GM18502 (cell line): ENCODE results near the gene GMPPA.

ENCODE experiments used
- ATAC-seq: cut with Tn5 transposase; IDR thresholded peaks from one replicate; pipeline ENCODE4 v1.9.1; 2021; ENCODE audit warnings: mild to moderate bottlenecking; ENCODE audit not compliant: unreplicated experiment, poor library complexity

Gene GMPPA

DNA sequence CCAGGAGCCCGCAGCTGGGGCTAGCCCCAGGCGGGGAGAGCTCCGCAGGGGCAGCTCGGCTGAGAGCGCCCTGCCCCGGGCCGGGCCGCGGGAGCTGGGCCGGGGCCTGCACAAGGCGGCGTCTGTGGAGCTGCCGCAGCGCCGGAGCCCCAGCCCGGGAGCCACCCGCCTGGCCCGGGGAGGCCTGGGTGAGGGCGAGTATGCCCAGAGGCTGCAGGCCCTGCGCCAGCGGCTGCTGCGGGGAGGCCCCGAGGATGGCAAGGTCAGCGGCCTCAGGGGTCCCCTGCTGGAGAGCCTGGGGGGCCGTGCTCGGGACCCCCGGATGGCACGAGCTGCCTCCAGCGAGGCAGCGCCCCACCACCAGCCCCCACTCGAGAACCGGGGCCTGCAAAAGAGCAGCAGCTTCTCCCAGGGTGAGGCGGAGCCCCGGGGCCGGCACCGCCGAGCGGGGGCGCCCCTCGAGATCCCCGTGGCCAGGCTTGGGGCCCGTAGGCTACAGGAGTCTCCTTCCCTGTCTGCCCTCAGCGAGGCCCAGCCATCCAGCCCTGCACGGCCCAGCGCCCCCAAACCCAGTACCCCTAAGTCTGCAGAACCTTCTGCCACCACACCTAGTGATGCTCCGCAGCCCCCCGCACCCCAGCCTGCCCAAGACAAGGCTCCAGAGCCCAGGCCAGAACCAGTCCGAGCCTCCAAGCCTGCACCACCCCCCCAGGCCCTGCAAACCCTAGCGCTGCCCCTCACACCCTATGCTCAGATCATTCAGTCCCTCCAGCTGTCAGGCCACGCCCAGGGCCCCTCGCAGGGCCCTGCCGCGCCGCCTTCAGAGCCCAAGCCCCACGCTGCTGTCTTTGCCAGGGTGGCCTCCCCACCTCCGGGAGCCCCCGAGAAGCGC, 15.0 kb upstream of the GMPPA start:
- no peak for ATAC-seq

DNA sequence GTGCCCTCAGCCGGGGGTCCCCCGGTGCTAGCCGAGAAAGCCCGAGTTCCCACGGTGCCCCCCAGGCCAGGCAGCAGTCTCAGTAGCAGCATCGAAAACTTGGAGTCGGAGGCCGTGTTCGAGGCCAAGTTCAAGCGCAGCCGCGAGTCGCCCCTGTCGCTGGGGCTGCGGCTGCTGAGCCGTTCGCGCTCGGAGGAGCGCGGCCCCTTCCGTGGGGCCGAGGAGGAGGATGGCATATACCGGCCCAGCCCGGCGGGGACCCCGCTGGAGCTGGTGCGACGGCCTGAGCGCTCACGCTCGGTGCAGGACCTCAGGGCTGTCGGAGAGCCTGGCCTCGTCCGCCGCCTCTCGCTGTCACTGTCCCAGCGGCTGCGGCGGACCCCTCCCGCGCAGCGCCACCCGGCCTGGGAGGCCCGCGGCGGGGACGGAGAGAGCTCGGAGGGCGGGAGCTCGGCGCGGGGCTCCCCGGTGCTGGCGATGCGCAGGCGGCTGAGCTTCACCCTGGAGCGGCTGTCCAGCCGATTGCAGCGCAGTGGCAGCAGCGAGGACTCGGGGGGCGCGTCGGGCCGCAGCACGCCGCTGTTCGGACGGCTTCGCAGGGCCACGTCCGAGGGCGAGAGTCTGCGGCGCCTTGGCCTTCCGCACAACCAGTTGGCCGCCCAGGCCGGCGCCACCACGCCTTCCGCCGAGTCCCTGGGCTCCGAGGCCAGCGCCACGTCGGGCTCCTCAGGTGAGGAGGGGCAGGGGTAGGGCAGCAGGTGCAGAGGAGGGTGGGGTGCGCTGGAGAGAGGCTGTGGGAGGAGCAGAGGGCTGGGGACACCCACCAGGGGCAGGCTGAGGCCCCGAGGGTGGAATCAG, 14.1 kb upstream of the GMPPA start:
- no peak for ATAC-seq

DNA sequence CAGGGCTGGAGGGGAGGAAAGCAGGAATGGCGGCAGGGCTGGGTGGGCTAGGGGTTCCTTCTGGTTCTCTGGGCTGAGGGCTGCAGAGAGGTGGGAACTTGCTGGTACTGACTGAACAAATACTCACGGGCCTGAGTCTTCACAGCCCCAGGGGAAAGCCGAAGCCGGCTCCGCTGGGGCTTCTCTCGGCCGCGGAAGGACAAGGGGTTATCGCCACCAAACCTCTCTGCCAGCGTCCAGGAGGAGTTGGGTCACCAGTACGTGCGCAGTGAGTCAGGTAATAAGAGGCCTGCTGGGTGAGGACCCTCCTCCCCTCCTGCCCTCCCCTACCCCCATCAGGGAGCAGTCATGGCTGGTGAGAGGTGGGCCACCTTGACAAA, 13.5 kb upstream of the GMPPA start:
- no peak for ATAC-seq

DNA sequence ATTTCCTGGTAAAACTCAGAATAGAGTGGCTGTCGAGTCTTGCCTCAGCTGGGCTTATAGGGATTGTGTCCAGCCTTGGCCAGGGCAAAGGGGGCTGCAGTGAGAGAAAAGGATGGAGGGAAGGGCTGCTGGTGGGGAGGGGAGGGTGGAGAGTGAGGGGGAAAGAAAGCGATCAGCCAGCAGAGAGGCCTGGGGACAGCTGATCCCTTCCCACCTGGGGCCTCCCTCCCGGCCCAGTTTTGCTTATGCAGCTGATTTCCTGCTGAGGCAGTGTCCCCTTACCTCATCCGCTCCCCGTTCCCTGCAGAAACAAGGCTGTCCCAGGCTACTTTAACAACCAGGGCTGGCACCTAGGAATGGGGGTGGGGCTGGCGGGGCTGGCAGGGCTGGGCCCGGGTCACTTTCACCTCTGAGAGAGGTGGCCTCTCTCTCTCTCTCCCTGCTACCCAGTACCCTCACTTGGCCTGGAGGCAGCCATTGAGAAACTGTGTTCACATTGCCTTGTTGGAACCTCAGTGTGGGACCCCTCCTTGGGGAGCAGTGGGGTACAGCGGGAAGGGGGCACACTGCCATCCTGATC, 12.2 kb upstream of the GMPPA start:
- no peak for ATAC-seq

DNA sequence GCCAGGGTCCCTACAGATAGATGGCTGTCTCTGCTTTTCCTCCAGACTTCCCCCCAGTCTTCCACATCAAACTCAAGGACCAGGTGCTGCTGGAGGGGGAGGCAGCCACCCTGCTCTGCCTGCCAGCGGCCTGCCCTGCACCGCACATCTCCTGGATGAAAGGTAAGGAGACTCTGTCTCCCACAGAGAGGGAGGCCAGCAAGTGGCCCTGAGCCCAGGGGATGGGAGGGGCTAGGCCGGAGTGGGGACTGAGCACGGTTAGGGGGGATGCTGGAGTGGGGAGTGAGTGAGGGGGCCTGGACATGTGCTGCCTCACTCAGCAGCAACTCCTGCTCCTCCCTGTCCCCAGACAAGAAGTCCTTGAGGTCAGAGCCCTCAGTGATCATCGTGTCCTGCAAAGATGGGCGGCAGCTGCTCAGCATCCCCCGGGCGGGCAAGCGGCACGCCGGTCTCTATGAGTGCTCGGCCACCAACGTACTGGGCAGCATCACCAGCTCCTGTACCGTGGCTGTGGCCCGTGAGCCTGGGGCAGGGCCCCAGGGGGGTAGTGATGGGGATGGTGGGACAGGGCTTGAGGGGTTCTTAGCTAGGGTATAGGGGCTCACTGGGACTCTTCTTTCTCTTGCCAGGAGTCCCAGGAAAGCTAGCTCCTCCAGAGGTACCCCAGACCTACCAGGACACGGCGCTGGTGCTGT, 10.4 kb upstream of the GMPPA start:
- ATAC-seq: no peak

DNA sequence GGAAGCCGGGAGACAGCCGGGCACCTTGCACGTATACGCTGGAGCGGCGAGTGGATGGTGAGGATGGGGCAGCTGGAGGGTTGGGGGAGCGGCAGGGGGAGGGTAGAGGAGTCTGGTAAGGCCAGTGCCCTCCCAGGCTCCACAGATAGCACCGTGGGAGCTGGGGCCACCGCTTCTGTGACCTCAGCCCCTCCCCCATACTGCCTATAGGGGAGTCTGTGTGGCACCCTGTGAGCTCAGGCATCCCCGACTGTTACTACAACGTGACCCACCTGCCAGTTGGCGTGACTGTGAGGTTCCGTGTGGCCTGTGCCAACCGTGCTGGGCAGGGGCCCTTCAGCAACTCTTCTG, 9.9 kb upstream of the GMPPA start:
- ATAC-seq: no peak

DNA sequence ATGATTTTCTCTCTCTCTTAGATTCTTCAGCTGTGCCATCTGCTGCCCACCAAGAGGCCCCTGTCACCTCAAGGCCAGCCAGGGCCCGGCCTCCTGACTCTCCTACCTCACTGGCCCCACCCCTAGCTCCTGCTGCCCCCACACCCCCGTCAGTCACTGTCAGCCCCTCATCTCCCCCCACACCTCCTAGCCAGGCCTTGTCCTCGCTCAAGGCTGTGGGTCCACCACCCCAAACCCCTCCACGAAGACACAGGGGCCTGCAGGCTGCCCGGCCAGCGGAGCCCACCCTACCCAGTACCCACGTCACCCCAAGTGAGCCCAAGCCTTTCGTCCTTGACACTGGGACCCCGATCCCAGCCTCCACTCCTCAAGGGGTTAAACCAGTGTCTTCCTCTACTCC, 9.4 kb upstream of the GMPPA start:
- no peak for ATAC-seq

DNA sequence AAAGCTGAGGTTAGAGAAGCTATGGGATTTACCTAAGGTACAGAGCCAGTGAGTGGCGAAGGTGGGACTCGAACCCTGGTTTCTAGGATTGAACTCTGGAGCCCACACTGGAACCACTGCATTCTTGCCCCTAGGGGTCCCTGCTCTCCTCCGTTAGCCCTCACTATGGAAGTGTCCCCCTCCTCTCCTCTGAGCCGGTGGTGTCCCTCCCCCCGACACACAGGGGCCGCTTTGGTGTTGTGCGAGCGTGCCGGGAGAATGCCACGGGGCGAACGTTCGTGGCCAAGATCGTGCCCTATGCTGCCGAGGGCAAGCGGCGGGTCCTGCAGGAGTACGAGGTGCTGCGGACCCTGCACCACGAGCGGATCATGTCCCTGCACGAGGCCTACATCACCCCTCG, 8.5 kb upstream of the GMPPA start:
- ATAC-seq: no peak

DNA sequence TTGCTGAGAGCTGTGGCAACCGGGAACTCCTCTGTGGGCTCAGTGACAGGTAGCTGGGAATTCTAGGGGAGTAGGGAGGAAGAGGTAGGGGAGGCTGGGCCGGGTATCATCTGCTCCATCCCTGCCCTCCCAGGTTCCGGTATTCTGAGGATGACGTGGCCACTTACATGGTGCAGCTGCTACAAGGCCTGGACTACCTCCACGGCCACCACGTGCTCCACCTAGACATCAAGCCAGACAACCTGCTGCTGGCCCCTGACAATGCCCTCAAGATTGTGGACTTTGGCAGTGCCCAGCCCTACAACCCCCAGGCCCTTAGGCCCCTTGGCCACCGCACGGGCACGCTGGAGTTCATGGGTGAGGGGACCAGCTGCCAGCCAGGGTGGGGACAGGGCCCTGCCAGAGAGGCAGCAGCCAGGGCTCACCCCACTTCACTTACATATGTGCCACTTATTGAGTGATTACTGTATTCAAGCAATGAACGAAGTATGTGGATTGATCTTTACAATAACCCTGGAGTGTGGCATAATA, 8.0 kb upstream of the GMPPA start:
- ATAC-seq: no peak

DNA sequence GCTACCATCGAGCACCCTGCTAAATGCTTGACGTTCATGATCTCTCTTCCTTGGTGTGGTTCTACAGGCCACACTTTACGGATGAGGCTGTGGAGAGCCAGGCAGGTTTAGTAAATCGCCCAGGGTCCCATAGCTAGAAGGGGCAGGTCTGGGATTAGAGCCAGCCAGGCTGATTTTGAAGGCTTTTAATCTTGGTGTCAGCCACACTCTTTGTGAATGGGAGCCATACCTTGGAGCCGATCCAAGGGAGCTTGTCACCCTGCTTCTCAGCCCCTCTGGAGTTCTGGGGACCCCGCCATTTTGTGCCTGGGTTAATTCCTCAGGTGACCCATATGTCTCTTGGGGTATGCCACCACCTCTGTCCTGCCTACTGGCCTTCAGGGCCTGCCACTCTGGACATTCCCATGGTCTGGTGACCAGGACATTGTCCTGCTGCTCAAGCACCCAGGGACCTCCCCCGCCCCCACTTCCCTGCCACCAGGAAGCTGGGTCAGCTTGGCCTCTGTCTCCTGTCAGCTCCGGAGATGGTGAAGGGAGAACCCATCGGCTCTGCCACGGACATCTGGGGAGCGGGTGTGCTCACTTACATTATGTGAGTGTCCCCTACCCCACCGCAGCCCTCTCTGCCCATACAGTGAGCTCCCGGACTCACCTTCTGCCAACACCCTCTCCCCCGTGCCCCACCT, 7.3 kb upstream of the GMPPA start:
- no peak for ATAC-seq

DNA sequence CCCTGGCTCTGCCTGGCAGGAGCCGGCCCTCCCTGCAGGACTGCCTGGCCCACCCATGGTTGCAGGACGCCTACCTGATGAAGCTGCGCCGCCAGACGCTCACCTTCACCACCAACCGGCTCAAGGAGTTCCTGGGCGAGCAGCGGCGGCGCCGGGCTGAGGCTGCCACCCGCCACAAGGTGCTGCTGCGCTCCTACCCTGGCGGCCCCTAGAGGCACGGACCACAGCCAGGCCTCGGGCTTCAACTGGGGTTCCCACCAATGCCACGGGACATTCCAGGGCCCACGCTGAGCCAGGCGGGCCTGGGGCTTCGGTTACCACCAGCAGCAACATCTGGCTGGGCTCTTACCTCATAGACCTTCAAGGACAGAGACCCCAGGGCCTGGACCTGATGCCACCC, 6.1 kb upstream of the GMPPA start:
- no peak for ATAC-seq

DNA sequence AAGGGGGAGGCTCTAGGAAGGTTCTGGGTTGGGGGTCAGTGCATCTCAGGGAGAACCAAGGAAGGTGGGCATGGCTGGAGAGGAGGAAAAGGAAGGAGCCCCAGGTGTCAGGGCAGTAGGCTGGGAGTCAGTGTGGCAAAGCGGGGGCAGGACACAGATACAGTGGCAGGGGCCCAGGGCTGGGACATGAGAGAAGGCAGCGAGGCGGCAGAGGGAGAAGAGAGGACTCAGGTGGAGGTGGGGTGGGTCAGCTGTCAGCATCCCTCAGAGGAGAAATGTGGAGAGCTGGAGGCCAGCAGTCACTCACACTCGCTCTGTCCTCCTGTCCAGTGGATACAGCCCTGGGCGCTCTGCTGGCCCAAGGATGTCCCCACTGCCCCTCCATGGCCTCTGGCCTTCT, 5.6 kb upstream of the GMPPA start:
- no peak for ATAC-seq

DNA sequence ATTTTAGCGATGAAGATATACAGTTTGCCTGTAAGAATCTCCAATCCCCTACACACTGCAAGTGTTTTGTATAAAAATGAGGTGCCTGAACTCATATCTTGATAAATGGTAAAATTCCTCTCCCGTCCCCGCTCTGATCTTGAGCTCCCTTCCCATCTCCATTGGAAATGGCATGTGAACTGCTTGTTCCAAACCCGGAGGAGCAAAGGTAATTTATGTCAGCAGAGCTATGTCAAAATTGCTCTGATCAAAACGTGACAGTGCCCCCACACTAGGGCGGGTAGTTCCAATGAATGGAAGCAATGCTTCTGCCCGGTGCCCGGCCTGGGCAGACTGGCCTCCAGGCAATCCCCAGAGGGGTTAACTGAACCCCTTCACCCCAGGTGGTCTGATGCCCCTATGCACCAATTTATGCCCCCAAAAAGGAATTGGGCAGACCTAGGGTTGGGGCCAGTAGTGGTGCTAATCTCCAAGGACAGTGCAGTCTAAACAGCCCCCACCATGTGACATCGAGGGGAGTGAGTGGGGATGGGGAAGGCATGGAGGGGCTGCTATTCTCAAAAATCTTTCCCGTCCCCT, 3.6 kb upstream of the GMPPA start:
- ATAC-seq: no peak

DNA sequence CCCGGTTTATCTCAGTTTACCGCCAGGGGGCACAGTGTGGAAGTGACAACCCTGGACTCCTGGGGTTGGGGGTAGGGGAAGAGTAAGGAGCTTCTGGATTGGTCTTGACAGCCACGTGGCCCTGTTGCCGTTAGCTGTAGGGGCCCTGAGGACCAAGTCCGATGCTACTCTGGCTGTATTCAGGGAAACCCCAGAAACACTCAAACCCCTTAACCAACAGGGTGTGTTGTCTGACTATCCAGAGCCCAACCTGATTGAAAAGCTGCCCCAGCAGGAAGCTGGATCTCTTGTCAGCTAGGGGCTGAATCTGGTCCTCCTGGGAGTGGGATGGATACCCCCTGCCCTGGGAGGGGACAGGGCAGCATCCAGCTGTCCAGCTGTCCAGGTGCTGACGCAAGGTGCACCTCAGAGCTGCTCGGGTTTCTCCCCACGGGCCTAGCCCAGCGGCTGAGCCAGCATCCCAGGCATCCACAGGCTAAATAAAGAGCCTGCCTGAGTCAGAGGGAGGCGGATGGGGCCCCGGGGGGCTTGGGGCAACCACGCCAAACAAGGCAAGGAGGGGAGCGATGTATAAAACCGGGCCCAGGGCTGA, 3.1 kb upstream of the GMPPA start:
- no peak for ATAC-seq

DNA sequence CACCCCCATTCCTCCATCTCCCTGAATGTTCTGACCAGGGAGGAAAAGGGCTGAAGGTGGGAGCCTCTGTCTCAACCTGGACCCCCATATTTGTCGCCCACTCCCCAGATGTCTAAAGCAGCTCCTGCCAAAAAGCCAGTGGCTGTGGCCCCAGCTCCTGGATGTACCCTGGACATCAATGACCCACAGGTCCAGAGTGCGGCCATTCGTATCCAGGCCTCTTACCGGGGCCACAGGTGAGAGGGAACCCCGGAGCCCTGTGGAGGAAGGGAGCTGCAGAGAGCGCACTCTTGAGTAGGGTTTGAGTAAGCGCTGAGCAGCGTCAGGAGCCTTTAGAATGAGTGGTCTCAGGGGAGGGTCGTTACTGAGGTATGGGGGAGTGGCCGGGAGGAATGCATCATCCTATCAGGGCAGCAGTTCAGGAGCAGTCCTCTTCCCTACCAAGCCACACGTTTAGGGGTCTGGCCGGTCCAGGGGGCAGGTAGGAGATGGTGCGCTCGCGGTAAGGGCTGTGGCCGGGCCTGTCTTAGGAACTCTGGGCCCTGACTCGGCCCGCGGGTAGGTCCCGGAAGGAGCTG, 2.4 kb upstream of the GMPPA start:
- no peak for ATAC-seq

DNA sequence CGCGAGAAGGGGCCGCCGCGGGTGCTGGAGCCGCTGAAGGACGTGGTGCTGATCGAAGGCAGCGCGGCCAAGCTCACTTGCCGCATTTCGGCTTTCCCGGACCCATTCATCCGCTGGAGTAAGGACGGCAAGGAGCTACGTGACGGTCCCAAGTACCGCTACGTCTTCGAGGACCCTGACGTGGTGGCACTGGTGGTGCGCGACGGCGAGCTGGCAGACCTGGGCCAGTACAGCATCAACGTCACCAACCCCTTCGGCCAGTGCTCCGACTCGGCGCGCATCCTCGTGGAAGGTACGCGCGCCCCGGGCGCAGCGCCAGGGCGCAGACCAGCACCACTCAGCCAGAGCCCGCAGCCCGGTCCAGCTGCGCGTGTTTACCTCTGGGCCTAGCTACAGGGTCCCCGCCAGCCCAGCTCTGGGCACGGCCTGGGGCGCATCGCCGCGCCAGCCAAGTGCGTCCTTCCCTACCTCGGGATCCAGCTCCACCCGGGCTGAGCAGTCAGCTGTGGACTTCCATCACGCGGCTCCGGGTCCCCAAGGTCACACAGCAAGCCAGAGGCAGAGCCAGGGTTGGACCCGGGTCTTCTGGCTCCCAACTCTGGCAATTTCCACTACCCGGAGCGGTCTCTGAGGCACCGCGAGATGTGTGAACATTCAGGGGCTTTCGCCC, 1.7 kb upstream of the GMPPA start:
- ATAC-seq: no peak

DNA sequence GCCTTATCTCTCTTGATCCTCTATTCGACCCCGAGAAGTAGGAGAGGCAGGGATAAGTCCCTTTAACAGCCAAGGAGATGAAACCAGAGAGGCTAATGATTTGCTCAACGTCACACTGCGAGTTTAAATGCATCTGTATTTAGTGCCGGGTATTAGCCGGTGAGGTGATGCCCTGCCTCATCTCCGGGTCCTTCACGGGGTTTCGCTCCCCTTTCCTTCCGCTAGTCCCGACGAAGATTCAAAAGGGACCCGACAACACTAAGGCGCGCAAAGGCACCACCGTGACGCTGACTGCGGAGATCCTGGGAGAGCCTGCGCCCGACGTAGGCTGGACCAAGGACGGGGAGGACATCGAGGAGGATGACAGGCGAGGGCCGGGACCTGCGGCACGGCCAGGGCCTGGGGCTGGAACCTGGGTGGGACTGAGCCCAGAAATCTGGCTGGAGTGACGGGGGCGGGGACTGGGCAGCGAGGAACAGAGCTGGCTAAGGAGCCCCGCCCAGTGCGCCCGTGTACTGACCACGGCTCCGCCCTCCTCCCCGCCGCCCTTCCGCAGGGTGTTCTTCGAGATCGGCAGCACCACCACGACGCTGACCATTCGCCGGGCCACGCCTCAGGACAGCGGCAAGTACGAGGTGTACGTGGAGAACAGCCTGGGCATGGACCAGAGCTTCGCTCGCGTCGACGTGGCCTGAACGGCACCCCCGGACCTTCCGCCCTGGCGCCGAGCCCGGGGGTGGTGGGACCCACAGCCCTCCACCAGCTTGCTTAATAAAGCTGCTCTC, 1.0 kb upstream of the GMPPA start:
- ATAC-seq: no peak

DNA sequence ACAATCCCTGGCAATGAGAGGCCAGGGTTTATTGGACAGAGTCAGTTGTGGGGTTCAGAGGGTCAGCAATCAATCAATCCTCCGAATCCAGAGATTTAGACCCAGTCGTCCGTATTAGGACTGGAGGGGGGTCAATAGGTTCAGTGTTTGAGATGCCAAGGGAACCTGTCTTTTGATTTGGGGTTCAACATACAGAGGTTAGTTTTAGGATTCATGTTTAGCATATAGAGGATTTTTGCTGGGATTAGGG, 292 bp downstream of the GMPPA start:
- ATAC-seq: no peak
